ENCODE results near the gene CBX1.

CBX1 gene

GRCh38 chr17:48123111-48123510 lies 21.8 kb upstream of the CBX1 start:
- H3K27ac ChIP-seq (ENCODE audit: low read depth, low read length) = no peak overlapping the region
- no peaks in the 10 kb centered on the region for H3K79me2 ChIP-seq (ENCODE audit: control insufficient read depth, low read length)
- H3F3A ChIP-seq (ENCODE audit: control insufficient read depth, insufficient read depth) = no peaks in the 10 kb centered on the region
- no peaks in the 10 kb centered on the region for H3K9me3 ChIP-seq (ENCODE audit: control insufficient read depth, insufficient read depth, low read length)
- TF ChIP-seq, protein P1, sequence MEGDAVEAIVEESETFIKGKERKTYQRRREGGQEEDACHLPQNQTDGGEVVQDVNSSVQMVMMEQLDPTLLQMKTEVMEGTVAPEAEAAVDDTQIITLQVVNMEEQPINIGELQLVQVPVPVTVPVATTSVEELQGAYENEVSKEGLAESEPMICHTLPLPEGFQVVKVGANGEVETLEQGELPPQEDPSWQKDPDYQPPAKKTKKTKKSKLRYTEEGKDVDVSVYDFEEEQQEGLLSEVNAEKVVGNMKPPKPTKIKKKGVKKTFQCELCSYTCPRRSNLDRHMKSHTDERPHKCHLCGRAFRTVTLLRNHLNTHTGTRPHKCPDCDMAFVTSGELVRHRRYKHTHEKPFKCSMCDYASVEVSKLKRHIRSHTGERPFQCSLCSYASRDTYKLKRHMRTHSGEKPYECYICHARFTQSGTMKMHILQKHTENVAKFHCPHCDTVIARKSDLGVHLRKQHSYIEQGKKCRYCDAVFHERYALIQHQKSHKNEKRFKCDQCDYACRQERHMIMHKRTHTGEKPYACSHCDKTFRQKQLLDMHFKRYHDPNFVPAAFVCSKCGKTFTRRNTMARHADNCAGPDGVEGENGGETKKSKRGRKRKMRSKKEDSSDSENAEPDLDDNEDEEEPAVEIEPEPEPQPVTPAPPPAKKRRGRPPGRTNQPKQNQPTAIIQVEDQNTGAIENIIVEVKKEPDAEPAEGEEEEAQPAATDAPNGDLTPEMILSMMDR (IDR thresholded peaks at IDR 0.05; ENCODE audit: low read depth, low read length, poor library complexity, severe bottlenecking) = no peak
- no peak for TF ChIP-seq EZH2phosphoT487 (IDR thresholded peaks at IDR 0.05; ENCODE audit: borderline replicate concordance, low read length)
- no peak overlapping the region for H3K4me3 ChIP-seq (ENCODE audit: low read length)
- H3K4me1 ChIP-seq (ENCODE audit: control insufficient read depth, low read length) = no peaks in the 10 kb centered on the region
- H3K9me2 ChIP-seq (replicated peaks; ENCODE audit: control insufficient read depth, low read length) = no peaks in the 10 kb centered on the region
- H3K36me3 ChIP-seq (ENCODE audit: control insufficient read depth, low read length) = peaks cover 21% of the 10 kb centered on the region
- H3K27me3 ChIP-seq (ENCODE audit: control insufficient read depth, low read length) = no peaks in the 10 kb centered on the region
- no peaks in the 10 kb centered on the region for H4K20me1 ChIP-seq (ENCODE audit: control insufficient read depth, insufficient read depth, low read depth, low read length)
- no peak overlapping the region for H3K4me2 ChIP-seq (ENCODE audit: low read length)

DNA sequence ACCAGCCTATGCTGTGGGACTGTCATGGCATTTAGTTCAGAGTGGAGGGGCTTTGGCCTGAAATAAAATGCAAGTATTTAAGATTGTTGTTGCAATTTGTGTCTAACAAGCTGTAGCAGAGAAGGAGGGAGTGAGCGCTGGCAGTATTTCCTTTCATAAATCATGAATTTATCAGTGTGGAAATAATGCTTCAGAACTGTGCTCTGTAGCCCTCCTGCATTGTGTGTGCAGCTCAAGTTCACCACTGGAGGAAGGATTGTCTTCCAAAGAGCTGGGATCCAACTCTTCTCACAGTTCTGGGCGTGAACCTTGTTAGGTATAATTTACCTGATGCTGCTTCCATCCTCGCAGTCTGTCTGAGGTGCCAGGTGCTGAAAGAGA lies 21.4 kb upstream of the CBX1 start:
- peaks cover 23% of the 10 kb centered on the region for H3K36me3 ChIP-seq (ENCODE audit: control insufficient read depth, low read length)
- no peaks in the 10 kb centered on the region for H3K9me3 ChIP-seq (ENCODE audit: control insufficient read depth, insufficient read depth, low read length)
- no peaks in the 10 kb centered on the region for H3K79me2 ChIP-seq (ENCODE audit: control insufficient read depth, low read length)
- no peaks in the 10 kb centered on the region for H3K4me1 ChIP-seq (ENCODE audit: control insufficient read depth, low read length)
- H3K27me3 ChIP-seq (ENCODE audit: control insufficient read depth, low read length) = no peaks in the 10 kb centered on the region
- no peak overlapping the region for H3K4me2 ChIP-seq (ENCODE audit: low read length)
- TF ChIP-seq, protein P1 (IDR thresholded peaks at IDR 0.05; ENCODE audit: low read depth, low read length, poor library complexity, severe bottlenecking) = no peak
- no peak for TF ChIP-seq EZH2phosphoT487 (IDR thresholded peaks at IDR 0.05; ENCODE audit: borderline replicate concordance, low read length)
- no peaks in the 10 kb centered on the region for H3K9me2 ChIP-seq (replicated peaks; ENCODE audit: control insufficient read depth, low read length)
- no peak overlapping the region for H3K27ac ChIP-seq (ENCODE audit: low read depth, low read length)
- H3F3A ChIP-seq (ENCODE audit: control insufficient read depth, insufficient read depth) = no peaks in the 10 kb centered on the region
- H4K20me1 ChIP-seq (ENCODE audit: control insufficient read depth, insufficient read depth, low read depth, low read length) = no peaks in the 10 kb centered on the region
- H3K4me3 ChIP-seq (ENCODE audit: low read length) = no peak overlapping the region

DNA sequence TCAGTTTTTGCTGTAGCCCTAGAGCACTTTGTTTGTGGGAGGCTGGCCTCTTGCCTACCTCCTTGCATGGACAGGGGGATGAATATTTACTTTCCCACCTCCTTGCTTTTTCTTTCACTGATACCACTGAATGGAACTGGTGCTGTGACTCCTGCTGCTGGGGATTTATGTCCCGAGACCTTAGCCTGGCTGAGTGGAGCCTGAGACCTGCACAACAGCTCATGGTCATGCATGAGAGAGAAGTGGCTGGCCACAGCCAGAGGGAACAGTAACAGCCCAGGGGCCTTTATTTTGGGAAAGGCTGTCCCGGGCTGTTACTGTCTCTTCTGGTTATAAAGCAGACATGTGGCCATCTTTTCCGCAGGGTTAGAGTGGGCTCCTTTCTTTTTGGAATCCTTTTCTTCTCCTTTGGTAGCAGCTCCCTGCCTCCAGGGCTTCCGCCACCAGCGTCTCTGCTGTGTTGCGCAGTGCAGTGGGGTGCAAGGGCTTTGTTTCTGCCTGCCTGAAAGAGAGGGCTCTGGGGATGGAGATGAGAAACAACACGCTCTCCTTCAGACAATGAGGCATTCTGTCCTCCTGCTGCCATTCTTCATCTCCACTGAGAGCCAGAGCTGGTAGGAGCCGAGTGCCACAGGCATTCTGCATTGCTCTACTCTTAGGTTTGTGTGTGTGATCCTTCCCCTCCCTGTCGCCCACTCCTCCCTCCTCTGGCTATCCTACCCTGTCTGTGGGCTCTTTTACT lies 20.8 kb upstream of the CBX1 start:
- Histone ChIP-seq H3K4me2 (ENCODE audit: low read length) (no peak overlapping the region), H4K20me1 (ENCODE audit: control insufficient read depth, insufficient read depth, low read depth, low read length) (no peaks in the 10 kb centered on the region), H3K36me3 (ENCODE audit: control insufficient read depth, low read length) (peaks cover 25% of the 10 kb centered on the region), H3K4me3 (ENCODE audit: low read length) (no peak overlapping the region), H3K27ac (ENCODE audit: low read depth, low read length) (no peak overlapping the region), H3F3A (ENCODE audit: control insufficient read depth, insufficient read depth) (no peaks in the 10 kb centered on the region), H3K79me2 (ENCODE audit: control insufficient read depth, low read length) (no peaks in the 10 kb centered on the region), H3K27me3 (ENCODE audit: control insufficient read depth, low read length) (no peaks in the 10 kb centered on the region), H3K9me2 (replicated peaks; ENCODE audit: control insufficient read depth, low read length) (no peaks in the 10 kb centered on the region), H3K9me3 (ENCODE audit: control insufficient read depth, insufficient read depth, low read length) (no peaks in the 10 kb centered on the region), H3K4me1 (ENCODE audit: control insufficient read depth, low read length) (no peaks in the 10 kb centered on the region)
- TF ChIP-seq, protein P1 (IDR thresholded peaks at IDR 0.05; ENCODE audit: low read depth, low read length, poor library complexity, severe bottlenecking) = no peak
- TF ChIP-seq EZH2phosphoT487 (IDR thresholded peaks at IDR 0.05; ENCODE audit: borderline replicate concordance, low read length) = no peak

All from DOHH2 (cell line).